ENCODE data around the gene RAB40AL. TPM values are rescaled to one million over a fixed set of nuclear protein-coding genes. Genes with fewer than 3 reads are reported as not detected.

Gene RAB40AL
- polyA plus RNA-seq, 5 donors: 0.37 to 0.49 (median 0.41) TPM; not detected in 1

DNA sequence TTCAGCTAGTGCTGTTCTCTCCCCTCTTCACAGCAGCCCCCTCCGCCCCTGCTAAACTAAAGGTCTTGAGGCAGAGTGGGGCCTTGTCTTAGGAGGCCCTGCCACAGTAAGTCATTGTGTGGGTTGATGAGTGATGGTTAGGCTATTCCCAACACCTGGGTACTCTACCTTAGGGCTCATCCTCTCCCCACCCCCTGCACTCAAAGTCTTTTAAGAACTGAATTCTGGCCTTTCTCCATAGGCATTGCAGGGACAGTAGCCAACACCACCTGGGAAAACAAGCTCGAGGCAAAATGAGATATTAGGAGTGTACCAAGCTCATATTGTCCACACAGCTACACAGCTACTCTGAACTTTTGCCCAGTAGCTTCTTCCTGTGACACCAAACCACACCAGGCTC lies 42.5 kb downstream of the RAB40AL start:
- no peak for DNase-seq

DNA sequence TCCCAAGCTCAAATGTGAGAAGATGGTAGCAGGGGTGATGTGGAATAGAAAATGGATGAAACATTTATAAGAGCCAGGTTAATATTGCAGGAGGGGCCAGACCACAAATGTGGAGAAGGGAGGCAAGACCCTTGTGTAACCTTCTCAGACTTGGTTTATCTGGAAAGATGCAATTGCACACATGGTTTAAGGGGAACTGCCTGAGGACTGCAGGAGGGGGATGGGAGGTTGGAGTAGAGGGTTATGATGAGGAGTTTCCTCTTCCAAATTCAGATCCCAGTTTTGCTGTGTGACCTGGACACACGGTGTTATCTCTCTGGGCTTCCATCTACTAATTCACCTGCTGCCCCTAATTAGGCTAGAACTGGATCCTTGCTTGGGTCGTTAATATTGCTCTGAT lies 46.1 kb downstream of the RAB40AL start:
- DNase-seq: no peak

DNA sequence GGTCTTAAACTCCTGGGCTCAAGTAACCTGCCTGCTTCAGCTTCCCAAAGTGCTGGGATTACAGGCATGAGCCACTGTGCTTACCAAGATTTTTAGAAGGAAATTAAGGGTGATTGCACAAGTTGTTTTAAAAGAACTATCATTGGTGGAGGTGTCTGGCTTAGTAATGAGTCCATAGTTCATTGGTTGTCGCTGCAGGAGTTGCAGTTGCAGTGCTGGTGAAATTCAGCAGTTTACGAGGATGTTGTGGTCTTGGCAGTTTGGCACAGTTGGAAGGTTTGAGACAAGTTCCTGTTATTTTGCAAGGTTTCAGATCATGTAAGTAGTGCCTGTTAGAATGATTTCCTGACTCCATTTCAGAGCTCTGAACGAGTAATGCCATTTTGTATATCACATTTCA lies 48.1 kb downstream of the RAB40AL start:
- DNase-seq: no peak

Other genes with a start within 250 kb of the RAB40AL start
- 10 to 100 TPM; 27.7 to 38.7 (median 35.6) TPM for gene GPRASP2, start 224.8 kb upstream of the RAB40AL start, polyA plus RNA-seq (ENCODE audit: insufficient read depth in 1 of 5, insufficient read length in 5 of 5, low replicate concordance in 1 of 5)
- gene GPRASP3, start 216.5 kb upstream of the RAB40AL start, polyA plus RNA-seq (ENCODE audit: insufficient read depth in 1 of 5, insufficient read length in 5 of 5, low replicate concordance in 1 of 5): 10 to 100 TPM; 13.2 to 19.4 (median 17.3) TPM
- 10 to 100 TPM in 3 of 5 donors, 1 to 10 TPM in 2; 8.2 to 14.8 (median 10.1) TPM for gene BEX1, start 126.9 kb downstream of the RAB40AL start, polyA plus RNA-seq (ENCODE audit: insufficient read depth in 1 of 5, insufficient read length in 5 of 5, low replicate concordance in 1 of 5)
- gene NXF3, start 155.9 kb downstream of the RAB40AL start, polyA plus RNA-seq (ENCODE audit: insufficient read depth in 1 of 5, insufficient read length in 5 of 5, low replicate concordance in 1 of 5): under 1 TPM; 0.30 to 0.81 (median 0.58) TPM